BE2C (cell line): ENCODE measurements around the gene TMEM141.

ENCODE experiments used
- DNase-seq: peaks from one replicate; pipeline ENCODE4 v3.0.0-alpha.2; 2020
- H3K27me3 ChIP-seq: fragments of 250-450 bp; sonication (Bioruptor Pico); 2 replicates; pipeline ENCODE4 v1.5.1; 2020; ENCODE audit warnings: mild to moderate bottlenecking
- H3K36me3 ChIP-seq: fragments of 250-450 bp; sonication (Bioruptor Pico); 2 replicates; pipeline ENCODE4 v1.5.1; 2020; ENCODE audit warnings: mild to moderate bottlenecking
- H3K4me1 ChIP-seq: fragments of 250-450 bp; sonication (Bioruptor Pico); 2 replicates; pipeline ENCODE4 v1.5.1; 2020
- H3K4me3 ChIP-seq: 2 replicates; pipeline ENCODE4 v1.5.1; 2011; ENCODE audit warnings: low read depth, low read length
- H3K9me3 ChIP-seq: fragments of 250-450 bp; sonication (Bioruptor Pico); 2 replicates; pipeline ENCODE4 v1.5.1; 2020
- TF ChIP-seq, protein P1 (sequence below): IDR thresholded peaks from 2 replicates; pipeline ENCODE4 v1.5.1; 2012; ENCODE audit warnings: mild to moderate bottlenecking, low read depth, low read length

TMEM141 gene

GRCh38 chr9:136791516-136792276 lies 552 bp downstream of the TMEM141 start:
- peaks cover 37% of the 10 kb centered on the region for H3K4me1 ChIP-seq
- peak; percentile 62 for DNase-seq

DNA sequence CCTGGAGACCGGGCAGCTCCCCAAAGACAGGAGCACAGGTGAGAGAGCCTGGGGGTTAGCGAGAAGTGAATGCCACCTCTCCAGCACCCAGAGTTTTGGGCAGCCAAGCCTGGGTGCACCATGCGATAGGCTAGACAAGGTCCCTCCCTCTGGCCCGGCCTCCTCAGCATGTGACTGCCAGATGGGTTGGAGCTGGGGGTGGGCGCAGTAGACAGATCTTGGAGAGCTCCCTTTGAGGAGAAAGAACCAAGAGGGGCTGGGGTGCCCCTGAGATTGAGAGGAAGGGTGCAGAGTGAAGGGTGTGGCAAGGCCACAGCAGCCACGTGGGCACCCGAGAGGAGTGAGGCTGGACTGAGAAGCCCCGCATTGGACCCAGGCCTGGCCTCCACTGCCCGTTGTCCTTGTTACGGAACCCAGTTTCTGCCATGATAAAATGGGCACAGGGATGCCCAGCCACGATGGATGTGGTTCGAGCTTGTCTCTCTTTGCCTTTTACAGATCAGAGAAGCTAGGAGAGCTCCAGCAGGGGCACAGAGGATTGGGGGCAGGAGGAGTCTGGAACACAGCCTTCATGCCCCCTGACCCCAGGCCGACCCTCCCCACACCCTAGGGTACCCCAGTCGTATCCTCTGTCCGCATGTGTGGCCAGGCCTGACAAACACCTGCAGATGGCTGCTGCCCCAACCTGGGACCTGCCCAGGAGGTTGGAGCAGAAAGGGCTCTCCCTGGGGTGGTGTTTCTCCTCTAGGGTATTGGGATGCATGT lies 1.4 kb downstream of the TMEM141 start:
- TF ChIP-seq, protein P1, sequence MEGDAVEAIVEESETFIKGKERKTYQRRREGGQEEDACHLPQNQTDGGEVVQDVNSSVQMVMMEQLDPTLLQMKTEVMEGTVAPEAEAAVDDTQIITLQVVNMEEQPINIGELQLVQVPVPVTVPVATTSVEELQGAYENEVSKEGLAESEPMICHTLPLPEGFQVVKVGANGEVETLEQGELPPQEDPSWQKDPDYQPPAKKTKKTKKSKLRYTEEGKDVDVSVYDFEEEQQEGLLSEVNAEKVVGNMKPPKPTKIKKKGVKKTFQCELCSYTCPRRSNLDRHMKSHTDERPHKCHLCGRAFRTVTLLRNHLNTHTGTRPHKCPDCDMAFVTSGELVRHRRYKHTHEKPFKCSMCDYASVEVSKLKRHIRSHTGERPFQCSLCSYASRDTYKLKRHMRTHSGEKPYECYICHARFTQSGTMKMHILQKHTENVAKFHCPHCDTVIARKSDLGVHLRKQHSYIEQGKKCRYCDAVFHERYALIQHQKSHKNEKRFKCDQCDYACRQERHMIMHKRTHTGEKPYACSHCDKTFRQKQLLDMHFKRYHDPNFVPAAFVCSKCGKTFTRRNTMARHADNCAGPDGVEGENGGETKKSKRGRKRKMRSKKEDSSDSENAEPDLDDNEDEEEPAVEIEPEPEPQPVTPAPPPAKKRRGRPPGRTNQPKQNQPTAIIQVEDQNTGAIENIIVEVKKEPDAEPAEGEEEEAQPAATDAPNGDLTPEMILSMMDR = no peak
- Histone ChIP-seq H3K4me3 (no peak overlapping the region), H3K36me3 (no peaks in the 10 kb centered on the region), H3K4me1 (peaks cover 41% of the 10 kb centered on the region), H3K27me3 (no peaks in the 10 kb centered on the region; the same call in 1 of the 2 replicates), H3K9me3 (no peaks in the 10 kb centered on the region)
- no peak for DNase-seq

More at GRCh38 chr9:136791516-136792276, 552 bp downstream of the TMEM141 start:
- TF ChIP-seq, protein P1 = peak; percentile 94
- H3K9me3 ChIP-seq = no peaks in the 10 kb centered on the region
- H3K4me3 ChIP-seq = peak overlapping the region; percentile 78
- no peaks in the 10 kb centered on the region; the same call in 1 of the 2 replicates for H3K27me3 ChIP-seq
- no peaks in the 10 kb centered on the region for H3K36me3 ChIP-seq

DNA sequence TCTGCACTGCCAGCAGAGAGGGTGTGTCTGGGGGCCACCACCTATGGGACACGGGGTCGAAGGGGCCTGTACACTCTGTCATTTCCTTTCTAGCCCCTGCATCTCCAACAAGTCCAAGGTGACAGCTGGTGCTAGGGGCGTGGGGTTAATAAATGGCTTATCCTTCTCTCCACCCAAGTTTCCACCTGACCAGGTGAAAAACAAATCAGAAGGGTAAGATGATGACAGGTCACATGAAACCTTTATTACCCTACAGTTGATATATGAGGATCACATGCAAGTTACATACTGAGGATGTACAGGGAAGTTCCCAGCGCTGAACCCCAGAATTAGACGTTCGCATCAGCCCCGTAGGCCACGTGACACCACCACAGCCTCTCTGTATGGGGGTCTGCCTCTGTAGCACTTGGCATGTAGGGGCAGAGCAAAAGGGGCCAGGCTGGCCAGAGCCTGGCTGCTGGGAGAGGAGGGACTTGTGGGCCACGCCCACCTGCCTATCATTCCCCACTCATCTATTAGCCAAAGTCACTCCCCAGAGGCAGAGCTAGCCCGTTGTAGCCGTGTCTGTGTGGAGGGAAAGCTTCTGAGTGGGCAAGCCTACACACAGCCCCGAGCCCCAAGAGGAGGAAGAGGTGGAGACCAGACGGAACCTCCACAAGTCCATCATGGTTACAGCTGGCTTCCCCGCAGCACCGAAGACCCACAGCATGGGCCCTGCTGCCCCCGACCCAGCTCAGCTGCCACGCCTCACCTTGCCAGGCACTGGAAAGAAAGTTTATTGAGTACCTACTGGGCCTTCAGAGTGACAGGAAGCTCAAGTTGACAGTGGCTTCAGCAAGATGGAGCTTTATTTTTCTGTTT lies 2.2 kb downstream of the TMEM141 start:
- peaks cover 43% of the 10 kb centered on the region for H3K4me1 ChIP-seq
- DNase-seq = peak; percentile 74
- H3K36me3 ChIP-seq = no peaks in the 10 kb centered on the region
- H3K9me3 ChIP-seq = no peaks in the 10 kb centered on the region
- no peaks in the 10 kb centered on the region; the same call in 1 of the 2 replicates for H3K27me3 ChIP-seq
- H3K4me3 ChIP-seq = no peak overlapping the region
- TF ChIP-seq, protein P1 = no peak

GRCh38 chr9:136794281-136794999 lies 3.3 kb downstream of the TMEM141 start:
- H3K27me3 ChIP-seq = no peaks in the 10 kb centered on the region; the same call in 1 of the 2 replicates
- DNase-seq = no peak
- peaks cover 38% of the 10 kb centered on the region for H3K4me1 ChIP-seq
- no peaks in the 10 kb centered on the region for H3K9me3 ChIP-seq
- H3K4me3 ChIP-seq = no peak overlapping the region
- H3K36me3 ChIP-seq = no peaks in the 10 kb centered on the region
- TF ChIP-seq, protein P1 = no peak

DNA sequence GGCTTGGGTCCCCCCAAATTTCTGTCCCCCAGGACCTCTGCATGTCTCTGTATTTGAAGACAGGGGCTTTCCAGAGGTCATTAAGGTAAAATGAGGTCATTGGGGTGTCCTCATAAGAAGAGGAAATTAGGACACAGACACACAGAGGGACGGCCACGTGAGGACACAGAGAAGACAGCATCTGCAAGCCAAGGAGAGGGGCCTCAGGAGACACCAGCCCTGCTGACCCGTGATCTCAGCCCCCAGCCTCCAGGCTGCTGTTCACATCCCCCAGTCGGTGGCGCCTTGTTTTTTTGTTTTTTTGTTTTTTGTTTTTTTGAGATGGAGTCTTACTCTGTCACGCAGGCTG lies 3.8 kb downstream of the TMEM141 start:
- Histone ChIP-seq H3K27me3 (no peaks in the 10 kb centered on the region; the same call in 1 of the 2 replicates), H3K4me3 (no peak overlapping the region), H3K4me1 (peaks cover 42% of the 10 kb centered on the region), H3K9me3 (no peaks in the 10 kb centered on the region), H3K36me3 (no peaks in the 10 kb centered on the region)
- no peak for DNase-seq
- TF ChIP-seq, protein P1 = no peak
